GM12878 (cell line): ENCODE results near the gene BEND7. TPM values are rescaled to one million over a fixed set of nuclear protein-coding genes. Genes with fewer than 3 reads are reported as not detected.
"Not testable (repeated sequence)": the region's sequence is repeated elsewhere in the genome, so short reads cannot be mapped to it uniquely, and the experiment has no call there.

Experiments used
- ATAC-seq: fragments of 200-7000 bp; cut with Tn5 transposase; 3 replicates; pipeline ENCODE4 v1.9.1; 2020; ENCODE audit warnings: mild to moderate bottlenecking, moderate library complexity
- BruUV-seq: library from RNA; stranded (reverse); fragments of 400-500 nt; replicated peaks from 2 replicates; lab custom pipeline; 2021; lab: Mats Ljungman, UMichigan
- CTCF ChIA-PET: fragments of 300-600 bp; sonication (Branson Sonifier 250); formaldehyde crosslinking; extraction: SDS; loops from one replicate; lab custom pipeline; 2021; ENCODE audit warnings: inconsistent platforms; lab: Yijun Ruan, JAX
- POLR2A ChIA-PET: fragments of 350-600 bp; formaldehyde crosslinking; extraction: SDS; loops from one replicate; lab custom pipeline; 2021; ENCODE audit warnings: inconsistent platforms; lab: Charles Lee
- RAD21 ChIA-PET: fragments of 300-600 bp; sonication (Branson Sonifier 250); formaldehyde crosslinking; loops from one replicate; lab custom pipeline; 2023; ENCODE audit warnings: antibody characterized with exemption; ENCODE audit not compliant: unreplicated experiment; lab: Charles Lee
- SMC1A ChIA-PET: fragments of 300-600 bp; sonication (Branson Sonifier 250); formaldehyde crosslinking; loops from one replicate; lab custom pipeline; 2023; ENCODE audit not compliant: unreplicated experiment, uncharacterized antibody; lab: Charles Lee
- DNase-seq: peaks from one replicate; pipeline ENCODE4 v3.0.0-alpha.2; 2011; ENCODE audit warnings: low read depth, low spot score
- FAIRE-seq: peaks from 3 replicates; lab custom pipeline; 2011; peaks lifted over from hg19 to GRCh38; lab: Jason Lieb, UNC
- H2AFZ ChIP-seq: 2 replicates; pipeline ENCODE4 v1.6.0; 2011; ENCODE audit warnings: low read depth, low read length, control low read depth; ENCODE audit not compliant: control insufficient read depth
- H3K27ac ChIP-seq: 2 replicates; pipeline ENCODE4 v1.5.1; 2011; ENCODE audit warnings: control low read depth; ENCODE audit not compliant: control insufficient read depth, insufficient read depth
- H3K27me3 ChIP-seq, 2 experiments: replicated peaks in 1 of 2; 2 replicates each; pipeline versions ENCODE4 v1.6.0 to v1.6.1; 2011; ENCODE audit warnings: low read length in 1 of 2; ENCODE audit not compliant: control insufficient read depth in 2 of 2, insufficient read depth in 2 of 2
- H3K36me3 ChIP-seq, 2 experiments: 2 replicates each; pipeline ENCODE4 v1.5.1; 2011; ENCODE audit warnings: low read length in 1 of 2; ENCODE audit not compliant: control insufficient read depth in 2 of 2, insufficient read depth in 2 of 2
- H3K4me1 ChIP-seq: 2 replicates; pipeline ENCODE4 v1.6.1; 2011; ENCODE audit warnings: mild to moderate bottlenecking, low read length, moderate library complexity, mixed read lengths; ENCODE audit not compliant: control insufficient read depth, insufficient read depth
- H3K4me2 ChIP-seq: 2 replicates; pipeline ENCODE4 v1.6.0; 2011; ENCODE audit warnings: control low read depth; ENCODE audit not compliant: control insufficient read depth, insufficient read depth
- H3K4me3 ChIP-seq: fragments of 200-600 bp; sonication (generic); 2 replicates; pipeline ENCODE4 v1.5.1; 2016
- H3K79me2 ChIP-seq: 2 replicates; pipeline ENCODE4 v1.6.0; 2011; ENCODE audit warnings: low read length; ENCODE audit not compliant: control insufficient read depth, insufficient read depth
- H3K9ac ChIP-seq: 2 replicates; pipeline ENCODE4 v1.8.0; 2011; ENCODE audit warnings: low read length, control low read depth, mixed read lengths; ENCODE audit not compliant: control insufficient read depth, insufficient read depth
- H3K9me3 ChIP-seq: replicated peaks from 3 replicates; pipeline ENCODE4 v1.5.1; 2011; ENCODE audit warnings: mild to moderate bottlenecking, low read length; ENCODE audit not compliant: control insufficient read depth, insufficient read depth
- H4K20me1 ChIP-seq: 2 replicates; pipeline ENCODE4 v1.6.0; 2011; ENCODE audit not compliant: control insufficient read depth, insufficient read depth
- BACH1 ChIP-seq: fragments of 450-650 bp; IDR thresholded peaks from 2 replicates; pipeline ENCODE4 v1.6.1; 2017; ENCODE audit warnings: mild to moderate bottlenecking, borderline replicate concordance
- NRF1 ChIP-seq: conservative IDR thresholded peaks from 2 replicates; pipeline ENCODE4 v1.6.1; 2011; ENCODE audit warnings: mild to moderate bottlenecking, low read depth, low read length, improper control_type of control experiment
- WGBS: methylation state at CpG from one replicate; pipeline ENCODE4 v1.1.6; 2016; ENCODE audit warnings: low lambda C conversion rate; ENCODE audit not compliant: insufficient replicate concordance, insufficient coverage; ENCODE audit errors: missing lambda C conversion rate; 5-methylcytosine and 5-hydroxymethylcytosine counted together
- in situ Hi-C: fragments of 300-500 bp; cut with MboI; formaldehyde crosslinking; loops from 9 replicates; pipeline ENCODE4 v1.14.3; 2018; ENCODE audit warnings: mixed read lengths
- intact Hi-C: fragments of 100-400 bp; cut with micrococcal nuclease; formaldehyde crosslinking; loops from one replicate; pipeline ENCODE4 v1.14.2; 2022; ENCODE audit not compliant: unreplicated experiment
- polyA plus RNA-seq, 11 experiments: library from polyadenylated mRNA; depleted of rRNA in 4 of 11; unstranded in 6 of 11; stranded (reverse) in 5 of 11; fragments of >200 nt; fragmentation: Nextera tagmentation in 4 of 11; fragmentation: Illumina TruSeq in 1 of 11; extraction: Ambion mirVana in 4 of 11; extraction: Trizol in 1 of 11; gene quantifications; 1 replicate in 1 of 11; 2 replicates in 10 of 11; pipeline versions ENCODE4 v1.2.1 to v1.2.3, GENCODE V29; 2011 to 2016; ENCODE audit warnings: inconsistent platforms in 2 of 11, missing spikeins in 2 of 11, low read depth in 1 of 11
- total RNA-seq, 4 experiments: library from RNA; depleted of rRNA in 3 of 4; stranded (reverse); fragments of >200 nt in 3 of 4; fragmentation: Illumina TruSeq in 1 of 4; extraction: Trizol in 1 of 4; gene quantifications; 2 replicates each; pipeline versions ENCODE4 v1.2.1 to v1.2.3, GENCODE V29; 2013 to 2021
- TF ChIP-seq, protein P1 (sequence below): IDR thresholded peaks from 2 replicates; pipeline ENCODE4 v1.6.1; 2011; ENCODE audit warnings: borderline replicate concordance, low read depth, mild to moderate bottlenecking, moderate library complexity, low read length; ENCODE audit not compliant: insufficient read depth, poor library complexity, severe bottlenecking

The BEND7 gene
- total and polyA plus RNA-seq, 10 of the 15 experiments (the other 5 are each of a cell fraction or from before 2014, with no cell fraction given), result not detected

DNA sequence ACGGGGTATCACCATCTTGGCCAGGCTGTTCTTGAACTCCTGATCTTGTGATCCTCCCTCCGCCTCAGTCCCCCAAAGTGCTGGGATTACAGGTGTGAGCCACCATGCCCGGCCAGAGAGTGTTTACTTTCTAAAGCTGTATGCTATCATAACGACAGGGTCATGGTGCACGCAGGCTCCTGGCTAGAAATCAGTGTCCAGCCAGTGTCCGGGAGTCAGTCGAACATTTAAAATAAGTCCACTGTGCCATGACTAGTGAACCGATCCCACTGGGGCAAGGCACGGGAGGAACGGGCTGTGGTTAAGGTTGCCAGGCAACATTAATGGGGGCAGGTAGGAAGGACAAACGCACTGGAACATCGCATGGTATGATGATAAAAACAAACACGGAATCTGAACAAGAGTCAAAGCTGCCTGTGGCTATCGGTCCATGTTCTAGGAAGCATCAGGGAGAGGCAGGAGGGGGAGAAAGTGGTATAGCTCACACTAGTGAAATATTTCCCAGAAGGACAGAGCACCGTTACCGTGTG is 91.7 kb downstream of the BEND7 start:
- ChIA-PET RAD21 (no interaction called here), SMC1A (no interaction called here), CTCF (no interaction called here), POLR2A (no interaction called here)
- 62% methylated on average over 16 of the region's 16 CpGs for WGBS
- no peak overlapping the region for H2AFZ ChIP-seq
- FAIRE-seq (no peak), DNase-seq (no peak), ATAC-seq (no peak)
- TF ChIP-seq NRF1 (no peak), BACH1 (no peak)
- TF ChIP-seq, protein P1, sequence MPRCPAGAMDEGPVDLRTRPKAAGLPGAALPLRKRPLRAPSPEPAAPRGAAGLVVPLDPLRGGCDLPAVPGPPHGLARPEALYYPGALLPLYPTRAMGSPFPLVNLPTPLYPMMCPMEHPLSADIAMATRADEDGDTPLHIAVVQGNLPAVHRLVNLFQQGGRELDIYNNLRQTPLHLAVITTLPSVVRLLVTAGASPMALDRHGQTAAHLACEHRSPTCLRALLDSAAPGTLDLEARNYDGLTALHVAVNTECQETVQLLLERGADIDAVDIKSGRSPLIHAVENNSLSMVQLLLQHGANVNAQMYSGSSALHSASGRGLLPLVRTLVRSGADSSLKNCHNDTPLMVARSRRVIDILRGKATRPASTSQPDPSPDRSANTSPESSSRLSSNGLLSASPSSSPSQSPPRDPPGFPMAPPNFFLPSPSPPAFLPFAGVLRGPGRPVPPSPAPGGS, result no peak
- no peak overlapping the region for H3K27ac ChIP-seq
- no TSS peak for BruUV-seq
- no peaks in the 10 kb centered on the region for H4K20me1 ChIP-seq
- no peak overlapping the region for H3K9ac ChIP-seq
- H3K4me1 ChIP-seq, result 0 out of 2 replicates have a peak, but pooled peaks cover 3% of the 10 kb centered on the region
- H3K79me2 ChIP-seq, result no peaks in the 10 kb centered on the region
- H3K4me3 ChIP-seq, result no peak overlapping the region
- H3K27me3 ChIP-seq, result peaks cover 8 to 9% of the 10 kb centered on the region in 2 experiments; a peak in 3 of 4 replicates
- intact Hi-C loops, result no loop called here
- in situ Hi-C loops, result loop anchor here (5.0 kb wide), 1 partner anchor 65 kb away; no protein-coding TSS in a partner anchor
- H3K36me3 ChIP-seq, result no peaks in the 10 kb centered on the region
- no peaks in the 10 kb centered on the region; the same call in 2 of the 3 replicates for H3K9me3 ChIP-seq
- H3K4me2 ChIP-seq, result no peak overlapping the region

DNA sequence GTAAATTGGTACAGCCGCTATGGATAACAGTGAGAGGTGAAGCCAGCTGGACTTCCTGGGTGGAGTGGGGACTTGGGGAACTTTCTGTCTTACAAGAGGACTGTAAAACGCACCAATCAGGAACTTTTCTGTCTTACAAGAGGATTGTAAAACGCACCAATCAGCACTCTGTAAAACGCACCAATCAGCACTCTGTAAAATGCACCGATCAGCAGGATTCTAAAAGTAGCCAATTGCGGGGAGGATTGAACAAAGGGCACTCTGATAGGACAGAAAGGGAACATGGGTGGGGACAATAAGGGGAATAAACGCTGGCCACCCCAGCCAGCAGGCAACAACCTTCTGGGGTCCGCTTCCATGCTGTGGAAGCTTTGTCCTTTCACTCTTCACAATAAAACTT is 100.9 kb downstream of the BEND7 start:
- not testable (repeated sequence) for DNase-seq, ATAC-seq, FAIRE-seq

More for the DNA sequence above, 100.9 kb downstream of the BEND7 start:
- 65% methylated on average over 8 of the region's 8 CpGs for WGBS
- H3K79me2 ChIP-seq, in situ Hi-C loops, SMC1A ChIA-PET, H3K4me1 ChIP-seq, BruUV-seq, H3K4me3 ChIP-seq, H3K27me3 ChIP-seq, POLR2A ChIA-PET, H3K36me3 ChIP-seq, H3K9ac ChIP-seq, RAD21 ChIA-PET, H3K4me2 ChIP-seq, intact Hi-C loops, H4K20me1 ChIP-seq, CTCF ChIA-PET, H3K27ac ChIP-seq, H2AFZ ChIP-seq, H3K9me3 ChIP-seq: not testable (repeated sequence)
